ENCODE data around the gene PTPRZ1. TPM values are rescaled to one million over a fixed set of nuclear protein-coding genes. Genes with fewer than 3 reads are reported as not detected.

Gene PTPRZ1
- total and polyA plus RNA-seq, 2 of the 13 experiments (the other 11 are each of a cell fraction or from before 2014, with no cell fraction given) = not detected

- TF ChIP-seq ZXDC (CRISPR knock-in tag; IDR thresholded peaks at IDR 0.05) (no peak), RCOR2 (CRISPR knock-in tag; IDR thresholded peaks at IDR 0.05) (no peak), ZNF841 (CRISPR knock-in tag; IDR thresholded peaks at IDR 0.05; ENCODE audit: borderline replicate concordance) (no peak), KAT2B (IDR thresholded peaks at IDR 0.05; ENCODE audit: borderline replicate concordance, low read depth, low read length) (no peak)
Measured at GRCh38 chr7:121908042-121908441, 35.1 kb downstream of the PTPRZ1 start (continued).

- ATAC-seq (no peak), DNase-seq (ENCODE audit: low spot score) (no peak), FAIRE-seq (no peak)
- Histone ChIP-seq H3K4me1 (ENCODE audit: insufficient read depth, low read length) (no peaks in the 10 kb centered on the region), H3K9ac (ENCODE audit: insufficient read depth, low read depth, low read length) (no peak overlapping the region), H3K4me3 (replicated peaks in 1 of 3; ENCODE audit: insufficient read depth in 1 of 3, low read depth in 2 of 3, low read length in 3 of 3) (no peak overlapping the region), H3K4me2 (ENCODE audit: low read depth, low read length) (no peak overlapping the region), H3K9me3 (ENCODE audit: low read length) (no peaks in the 10 kb centered on the region), H4K20me1 (ENCODE audit: insufficient read depth, low read length) (no peaks in the 10 kb centered on the region), H3K79me2 (ENCODE audit: insufficient read depth, low read length) (no peaks in the 10 kb centered on the region), H3K27ac (ENCODE audit: extremely low read length, insufficient read depth, low read length) (no peak overlapping the region), H3K36me3 (replicated peaks in 1 of 2; ENCODE audit: control insufficient read depth in 1 of 2, insufficient read depth in 2 of 2, low read length in 2 of 2) (no peaks in the 10 kb centered on the region), H3K27me3 (ENCODE audit: control insufficient read depth in 1 of 2, insufficient read depth in 2 of 2, low read length in 2 of 2) (no peaks in the 10 kb centered on the region), H2AFZ (ENCODE audit: low read length) (no peak overlapping the region)
- BruUV-seq (replicated peaks) = no TSS peak
- CTCF ChIA-PET (ENCODE audit: low intra/inter-chr PET ratio, low total read pairs) = no interaction called here
- TF ChIP-seq POLR2AphosphoS5 (IDR thresholded peaks at IDR 0.05; ENCODE audit: low read depth, low read length) (no peak), SIX1 (CRISPR knock-in tag; IDR thresholded peaks at IDR 0.05; ENCODE audit: borderline replicate concordance) (no peak), ZNF24 (IDR thresholded peaks at IDR 0.05) (no peak), AFF4 (CRISPR knock-in tag; IDR thresholded peaks at IDR 0.05) (no peak), MEIS2 (CRISPR knock-in tag; IDR thresholded peaks at IDR 0.05) (no peak), ETS1 (CRISPR knock-in tag; IDR thresholded peaks at IDR 0.05) (no peak), ATF7 (IDR thresholded peaks at IDR 0.05) (no peak), ATF7 (CRISPR knock-in tag; IDR thresholded peaks at IDR 0.05) (no peak), TCF7 (IDR thresholded peaks at IDR 0.05; ENCODE audit: low read depth) (no peak)
- in situ Hi-C loops (cut with HindIII; ENCODE audit: extremely low pct_ligation_motif_present, low pct_unique_long_range_greater_than_20kb) (no loop called here), intact Hi-C loops (cut with micrococcal nuclease; ENCODE audit: unreplicated experiment) (no loop called here)
- POLR2A ChIA-PET = no interaction called here
- 16% methylated on average over 3 of the region's 3 CpGs for WGBS (ENCODE audit: low lambda C conversion rate)
Measured at GRCh38 chr7:121909716-121910345, 36.9 kb downstream of the PTPRZ1 start.
